ENCODE data around the gene ARHGDIG. TPM values are rescaled to one million over a fixed set of nuclear protein-coding genes. Genes with fewer than 3 reads are reported as not detected.

Gene ARHGDIG
- polyA plus RNA-seq, 1 donor from 2014 or later = not detected

DNA sequence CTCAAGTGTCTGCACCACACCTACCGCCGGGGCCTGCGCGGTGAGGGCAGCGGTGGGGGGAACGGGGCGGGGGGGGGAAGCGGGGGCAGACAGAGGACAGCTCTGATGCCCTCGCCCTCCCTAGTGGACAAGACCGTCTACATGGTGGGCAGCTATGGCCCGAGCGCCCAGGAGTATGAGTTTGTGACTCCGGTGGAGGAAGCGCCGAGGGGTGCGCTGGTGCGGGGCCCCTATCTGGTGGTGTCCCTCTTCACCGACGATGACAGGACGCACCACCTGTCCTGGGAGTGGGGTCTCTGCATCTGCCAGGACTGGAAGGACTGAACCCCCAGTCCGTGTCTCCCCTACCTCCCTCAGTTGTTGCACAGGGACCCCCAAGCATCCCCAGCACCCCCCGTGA lies 2.1 kb downstream of the ARHGDIG start:
- Mint-ChIP-seq H3K27ac (no peak overlapping the region), H3K9me3 (no peaks in the 10 kb centered on the region), H3K4me1 (peaks cover 0 to 2% (median 0%) of the 10 kb centered on the region in 3 donors), H3K36me3 (peaks cover 5% of the 10 kb centered on the region), H3K27me3 (peaks cover 17% of the 10 kb centered on the region), H3K4me3 (no peak overlapping the region)

DNA sequence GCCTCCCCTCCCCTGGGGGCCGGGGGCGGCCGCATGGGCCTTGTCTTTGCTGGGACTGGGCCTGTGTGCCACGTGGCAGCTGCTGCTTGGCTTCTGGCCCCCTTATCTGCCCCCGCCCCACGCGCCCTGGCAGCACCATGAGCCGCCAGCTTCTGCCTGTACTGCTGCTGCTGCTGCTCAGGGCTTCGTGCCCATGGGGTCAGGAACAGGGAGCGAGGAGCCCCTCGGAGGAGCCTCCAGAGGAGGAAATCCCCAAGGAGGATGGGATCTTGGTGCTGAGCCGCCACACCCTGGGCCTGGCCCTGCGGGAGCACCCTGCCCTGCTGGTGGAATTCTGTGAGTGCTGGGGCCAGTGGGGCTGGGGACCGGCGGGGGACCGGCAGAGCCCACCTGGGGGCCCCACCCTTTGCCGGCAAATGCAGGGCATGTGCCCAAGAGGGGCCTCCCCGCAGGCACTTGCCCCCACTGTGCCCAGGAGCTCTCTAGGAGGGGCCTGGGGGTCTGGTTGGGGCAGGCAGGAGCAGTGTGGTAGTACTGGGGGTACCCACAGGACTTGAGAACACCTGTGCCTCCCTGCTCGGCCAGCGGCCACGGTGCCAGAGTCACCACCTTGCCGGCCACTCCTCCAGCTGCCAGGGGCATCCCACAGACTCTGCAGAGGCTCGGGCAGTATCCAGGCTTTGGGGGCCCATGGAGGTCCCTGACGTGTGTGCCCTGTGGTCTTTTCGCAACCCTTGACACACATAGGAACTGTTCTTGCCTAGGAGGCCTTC lies 2.8 kb downstream of the ARHGDIG start, which contains the start of gene PDIA2:
Gene PDIA2, plus strand, starts transcription at position 132 of the 773 bp plus-strand sequence. Its CDS starts 6 bp downstream, at position 138.
- Mint-ChIP-seq H3K27me3 (peaks cover 16% of the 10 kb centered on the region), H3K27ac (no peak within 1 kb of the TSS), H3K4me1 (peaks cover 0 to 2% (median 0%) of the 10 kb centered on the region in 3 donors), H3K36me3 (peaks cover 8% of the 10 kb centered on the region), H3K4me3 (no peak within 1 kb of the TSS), H3K9me3 (no peaks in the 10 kb centered on the region)

DNA sequence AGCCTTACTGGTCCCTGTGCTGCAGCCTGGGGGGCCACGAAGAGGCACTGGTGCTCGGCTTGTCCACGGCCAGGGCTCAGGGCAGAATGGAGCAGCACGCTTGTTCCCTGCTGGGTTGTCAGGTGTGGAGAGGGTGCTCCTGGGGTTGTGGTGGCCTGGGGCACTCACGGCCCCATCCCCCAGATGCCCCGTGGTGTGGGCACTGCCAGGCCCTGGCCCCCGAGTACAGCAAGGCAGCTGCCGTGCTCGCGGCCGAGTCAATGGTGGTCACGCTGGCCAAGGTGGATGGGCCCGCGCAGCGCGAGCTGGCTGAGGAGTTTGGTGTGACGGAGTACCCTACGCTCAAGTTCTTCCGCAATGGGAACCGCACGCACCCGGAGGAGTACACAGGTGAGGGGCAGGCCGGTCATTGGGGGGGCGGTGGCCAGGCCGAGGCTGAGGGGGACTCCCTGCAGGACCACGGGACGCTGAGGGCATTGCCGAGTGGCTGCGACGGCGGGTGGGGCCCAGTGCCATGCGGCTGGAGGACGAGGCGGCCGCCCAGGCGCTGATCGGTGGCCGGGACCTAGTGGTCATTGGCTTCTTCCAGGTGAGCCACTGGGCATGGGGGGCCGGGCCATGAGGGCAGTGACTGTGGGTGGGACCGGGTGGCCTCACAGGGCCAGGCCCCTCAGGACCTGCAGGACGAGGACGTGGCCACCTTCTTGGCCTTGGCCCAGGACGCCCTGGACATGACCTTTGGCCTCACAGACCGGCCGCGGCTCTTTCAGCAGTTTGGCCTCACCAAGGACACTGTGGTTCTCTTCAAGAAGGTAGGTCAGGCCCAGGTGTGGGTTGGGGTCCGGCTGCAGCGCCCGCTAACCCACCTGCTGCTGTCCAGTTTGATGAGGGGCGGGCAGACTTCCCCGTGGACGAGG lies 4.1 kb downstream of the ARHGDIG start:
- Mint-ChIP-seq H3K36me3 (peaks cover 8% of the 10 kb centered on the region), H3K4me1 (no peaks in the 10 kb centered on the region), H3K27me3 (peaks cover 8% of the 10 kb centered on the region), H3K9me3 (no peaks in the 10 kb centered on the region), H3K4me3 (no peak overlapping the region), H3K27ac (no peak overlapping the region)

DNA sequence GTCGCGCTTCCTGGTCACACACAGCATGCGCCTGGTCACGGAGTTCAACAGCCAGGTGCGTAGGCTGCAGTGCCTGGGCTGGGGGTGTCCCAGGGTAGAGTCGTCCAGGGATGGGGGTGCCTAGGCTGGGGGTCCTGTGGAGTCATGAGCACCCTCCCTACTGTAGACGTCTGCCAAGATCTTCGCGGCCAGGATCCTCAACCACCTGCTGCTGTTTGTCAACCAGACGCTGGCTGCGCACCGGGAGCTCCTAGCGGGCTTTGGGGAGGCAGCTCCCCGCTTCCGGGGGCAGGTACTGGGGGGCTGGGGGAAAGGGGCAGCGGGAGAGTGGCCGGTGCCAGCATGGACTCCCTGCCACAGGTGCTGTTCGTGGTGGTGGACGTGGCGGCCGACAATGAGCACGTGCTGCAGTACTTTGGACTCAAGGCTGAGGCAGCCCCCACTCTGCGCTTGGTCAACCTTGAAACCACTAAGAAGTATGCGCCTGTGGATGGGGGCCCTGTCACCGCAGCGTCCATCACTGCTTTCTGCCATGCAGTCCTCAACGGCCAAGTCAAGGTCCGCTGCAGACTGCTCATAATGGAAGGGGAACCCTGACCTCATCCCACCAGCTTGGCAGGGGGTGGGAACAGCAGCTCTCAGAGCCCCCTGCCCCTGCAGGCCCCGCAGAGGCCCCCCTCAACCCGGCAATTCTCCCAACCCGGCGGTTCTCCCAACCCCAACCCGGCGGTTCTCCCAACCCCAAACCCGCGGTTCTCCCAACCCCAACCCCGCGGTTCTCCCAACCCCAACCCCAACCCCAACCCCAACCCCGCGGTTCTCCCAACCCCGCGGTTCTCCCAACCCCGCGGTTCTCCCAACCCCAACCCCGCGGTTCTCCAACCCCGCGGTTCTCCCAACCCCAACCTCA lies 5.0 kb downstream of the ARHGDIG start:
- Mint-ChIP-seq H3K36me3 (peaks cover 8% of the 10 kb centered on the region), H3K27ac (no peak overlapping the region), H3K27me3 (peaks cover 8% of the 10 kb centered on the region), H3K4me3 (no peak overlapping the region), H3K4me1 (no peaks in the 10 kb centered on the region), H3K9me3 (no peaks in the 10 kb centered on the region)

DNA sequence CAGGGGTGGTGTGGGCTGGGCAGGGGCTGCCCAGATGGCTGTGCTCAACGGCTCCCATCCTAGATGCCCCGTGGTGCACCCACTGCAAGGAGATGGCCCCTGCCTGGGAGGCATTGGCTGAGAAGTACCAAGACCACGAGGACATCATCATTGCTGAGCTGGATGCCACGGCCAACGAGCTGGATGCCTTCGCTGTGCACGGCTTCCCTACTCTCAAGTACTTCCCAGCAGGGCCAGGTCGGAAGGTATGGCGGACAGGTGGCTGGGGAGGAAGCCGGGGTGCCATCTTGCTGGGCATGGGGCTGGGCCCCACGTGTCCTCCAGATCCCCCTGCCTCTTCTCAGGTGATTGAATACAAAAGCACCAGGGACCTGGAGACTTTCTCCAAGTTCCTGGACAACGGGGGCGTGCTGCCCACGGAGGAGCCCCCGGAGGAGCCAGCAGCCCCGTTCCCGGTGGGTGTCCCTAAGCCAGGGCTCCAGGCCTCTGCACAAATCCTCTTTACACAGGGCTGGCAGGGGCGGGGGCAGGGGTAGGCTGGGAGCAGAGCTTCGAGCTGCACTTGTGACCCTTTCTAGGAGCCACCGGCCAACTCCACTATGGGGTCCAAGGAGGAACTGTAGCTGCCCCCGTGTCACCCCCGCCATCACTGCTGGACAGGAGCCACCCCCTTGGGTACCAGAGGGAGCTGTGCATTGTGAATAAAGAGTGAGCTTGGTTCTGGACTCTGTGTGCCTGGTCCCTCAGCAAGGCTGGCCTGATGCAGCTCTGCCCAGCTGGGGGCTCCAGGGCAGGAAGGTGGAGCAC lies 6.3 kb downstream of the ARHGDIG start:
- Mint-ChIP-seq H3K27ac (no peak overlapping the region), H3K9me3 (no peaks in the 10 kb centered on the region), H3K36me3 (peaks cover 8% of the 10 kb centered on the region), H3K4me1 (no peaks in the 10 kb centered on the region), H3K27me3 (peaks cover 6% of the 10 kb centered on the region), H3K4me3 (no peak overlapping the region)

DNA sequence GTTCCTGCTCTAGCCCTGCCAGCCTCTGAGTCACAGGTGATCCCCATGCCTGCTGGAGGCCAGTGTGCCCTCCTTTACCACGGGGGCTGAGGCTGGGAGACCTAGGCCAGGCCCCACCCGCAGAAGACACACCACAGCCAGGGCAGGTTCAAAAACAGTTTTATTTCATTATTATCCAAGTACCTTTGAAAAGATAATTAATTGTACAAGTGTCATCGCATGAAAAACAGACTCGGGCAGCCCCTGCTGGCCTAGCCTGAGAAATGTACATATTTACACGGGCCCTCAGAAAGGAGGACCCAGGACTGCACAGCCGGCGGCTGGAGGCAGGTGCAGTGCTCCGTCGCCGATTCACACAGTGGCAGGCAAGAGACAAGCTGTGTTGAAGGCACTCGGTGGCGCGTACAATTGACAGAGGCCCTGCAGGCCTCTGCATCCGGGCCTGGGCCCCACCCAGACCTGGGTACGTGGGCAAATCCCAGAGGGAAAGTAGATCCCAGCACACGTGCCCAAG lies 7.0 kb downstream of the ARHGDIG start:
- Mint-ChIP-seq H3K36me3 (peaks cover 8% of the 10 kb centered on the region), H3K27me3 (peaks cover 2% of the 10 kb centered on the region), H3K27ac (no peak overlapping the region), H3K9me3 (no peaks in the 10 kb centered on the region), H3K4me1 (no peaks in the 10 kb centered on the region), H3K4me3 (no peak overlapping the region)

DNA sequence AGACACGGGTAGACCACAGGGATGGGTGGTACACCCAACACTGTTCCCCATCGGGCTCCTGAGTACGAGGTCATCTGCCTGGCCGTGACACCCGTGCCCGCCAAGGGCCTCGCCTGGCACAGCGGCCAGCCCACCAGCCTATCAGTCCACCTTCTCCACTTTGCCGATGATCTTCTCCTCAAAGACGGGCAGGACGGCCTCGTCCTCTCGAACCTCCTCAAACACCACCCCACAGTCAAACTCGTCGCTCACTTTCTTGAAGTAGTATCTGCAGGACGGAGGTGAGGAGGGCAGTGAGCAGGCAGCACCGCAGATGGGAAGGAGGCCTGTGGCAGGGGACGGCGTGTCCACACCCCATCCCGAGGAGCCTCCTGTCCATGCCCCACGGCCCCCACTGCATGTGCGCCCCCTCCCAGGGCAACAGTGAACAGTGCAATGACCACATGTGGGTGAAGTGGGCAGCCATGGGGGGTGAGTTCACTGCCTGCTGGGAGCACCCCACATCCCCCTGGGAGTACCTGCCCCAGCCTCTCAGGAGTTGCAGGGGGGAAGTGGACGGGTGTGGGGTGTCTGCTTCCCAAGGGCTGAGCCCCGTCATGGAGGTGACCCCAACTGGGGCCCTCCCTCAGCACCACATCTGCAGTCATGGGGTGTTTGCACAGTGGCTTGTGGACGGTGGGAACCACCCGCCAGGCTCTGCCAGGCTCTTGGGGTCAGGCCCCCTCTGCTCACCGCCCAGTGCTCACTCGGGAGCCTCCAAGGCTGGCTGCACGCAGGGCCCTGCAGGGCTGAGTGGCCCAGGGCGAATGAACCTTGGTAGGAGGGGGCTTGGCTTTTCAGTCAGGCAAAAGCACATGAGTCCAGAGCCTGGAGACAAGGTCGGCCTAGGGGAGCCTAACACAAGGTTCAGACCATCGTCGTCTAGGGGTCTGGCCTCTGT lies 7.9 kb downstream of the ARHGDIG start:
- peaks cover 8% of the 10 kb centered on the region for H3K36me3 Mint-ChIP-seq
- no peaks in the 10 kb centered on the region for H3K27me3 Mint-ChIP-seq
- H3K9me3 Mint-ChIP-seq = no peaks in the 10 kb centered on the region
- H3K4me3 Mint-ChIP-seq = peak overlapping the region in 1 of 4 donors; percentile 17
- H3K27ac Mint-ChIP-seq = no peak overlapping the region
- H3K4me1 Mint-ChIP-seq = no peaks in the 10 kb centered on the region

DNA sequence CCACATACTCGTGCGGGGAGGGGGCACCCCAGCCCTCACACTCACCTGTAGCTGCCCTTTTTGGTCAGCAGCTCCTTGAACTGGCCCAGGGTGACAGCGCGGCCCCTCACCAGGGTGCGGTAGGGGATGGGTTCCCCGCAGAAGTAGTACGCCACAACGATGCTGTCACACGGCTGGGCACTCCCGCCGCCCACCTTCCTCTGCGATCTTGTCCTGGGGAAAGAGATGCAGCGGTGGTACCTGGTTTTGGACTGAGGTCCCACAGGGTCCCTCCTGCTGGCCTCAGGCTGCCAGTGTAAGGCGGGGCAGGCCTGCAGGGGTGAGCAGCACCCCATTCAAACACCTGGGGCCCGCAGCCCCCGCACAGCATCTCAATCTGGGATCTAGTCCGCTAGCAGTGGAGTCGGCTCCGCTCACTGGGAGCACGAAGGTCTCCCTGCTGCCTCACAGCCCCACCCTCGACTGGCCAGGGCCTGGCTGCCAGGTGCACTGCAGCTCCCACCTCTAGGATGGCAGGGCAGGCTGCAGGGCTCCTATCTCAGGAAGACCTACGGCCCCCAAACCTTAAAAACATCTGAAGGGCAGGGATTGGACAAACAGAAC lies 9.1 kb downstream of the ARHGDIG start:
- H3K27ac Mint-ChIP-seq = no peak overlapping the region
- no peaks in the 10 kb centered on the region for H3K4me1 Mint-ChIP-seq
- no peaks in the 10 kb centered on the region for H3K9me3 Mint-ChIP-seq
- H3K4me3 Mint-ChIP-seq = no peak overlapping the region
- peaks cover 8% of the 10 kb centered on the region for H3K36me3 Mint-ChIP-seq
- no peaks in the 10 kb centered on the region for H3K27me3 Mint-ChIP-seq

DNA sequence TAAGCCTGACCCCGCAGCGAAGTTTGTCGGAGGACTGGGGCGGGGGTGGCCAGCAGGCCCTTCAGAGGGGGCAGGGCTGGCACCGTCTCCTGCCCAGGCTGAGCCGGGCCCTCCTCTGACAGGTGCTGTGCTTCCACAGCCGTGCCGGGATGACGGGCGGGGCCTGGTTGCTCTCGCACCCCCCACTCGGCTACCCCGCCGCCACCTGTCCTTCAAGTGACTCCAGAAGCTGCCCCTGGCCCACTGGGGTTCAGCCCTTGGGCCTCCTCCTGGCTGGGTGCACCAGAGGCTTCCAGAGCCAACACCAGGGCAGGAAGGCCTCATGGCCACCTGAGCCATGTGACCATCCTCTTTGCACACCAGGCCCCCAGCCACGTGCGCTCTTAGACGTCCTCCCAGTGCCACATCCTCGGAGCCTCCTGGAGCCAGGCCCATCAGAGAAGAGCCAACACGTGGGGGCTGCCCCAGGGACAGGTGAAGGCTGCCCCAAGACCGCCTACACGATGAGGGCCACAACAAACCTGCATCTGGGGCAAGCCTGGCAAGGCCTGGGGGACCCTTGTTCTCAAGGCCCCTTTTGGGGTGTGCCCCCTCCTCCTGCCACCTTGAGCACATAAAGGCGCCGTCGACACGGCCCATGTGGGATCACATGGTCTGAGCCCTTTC lies 9.8 kb downstream of the ARHGDIG start:
- H3K36me3 Mint-ChIP-seq = peaks cover 8% of the 10 kb centered on the region
- H3K27me3 Mint-ChIP-seq = no peaks in the 10 kb centered on the region
- no peak overlapping the region for H3K4me3 Mint-ChIP-seq
- H3K9me3 Mint-ChIP-seq = no peaks in the 10 kb centered on the region
- no peaks in the 10 kb centered on the region for H3K4me1 Mint-ChIP-seq
- no peak overlapping the region for H3K27ac Mint-ChIP-seq

DNA sequence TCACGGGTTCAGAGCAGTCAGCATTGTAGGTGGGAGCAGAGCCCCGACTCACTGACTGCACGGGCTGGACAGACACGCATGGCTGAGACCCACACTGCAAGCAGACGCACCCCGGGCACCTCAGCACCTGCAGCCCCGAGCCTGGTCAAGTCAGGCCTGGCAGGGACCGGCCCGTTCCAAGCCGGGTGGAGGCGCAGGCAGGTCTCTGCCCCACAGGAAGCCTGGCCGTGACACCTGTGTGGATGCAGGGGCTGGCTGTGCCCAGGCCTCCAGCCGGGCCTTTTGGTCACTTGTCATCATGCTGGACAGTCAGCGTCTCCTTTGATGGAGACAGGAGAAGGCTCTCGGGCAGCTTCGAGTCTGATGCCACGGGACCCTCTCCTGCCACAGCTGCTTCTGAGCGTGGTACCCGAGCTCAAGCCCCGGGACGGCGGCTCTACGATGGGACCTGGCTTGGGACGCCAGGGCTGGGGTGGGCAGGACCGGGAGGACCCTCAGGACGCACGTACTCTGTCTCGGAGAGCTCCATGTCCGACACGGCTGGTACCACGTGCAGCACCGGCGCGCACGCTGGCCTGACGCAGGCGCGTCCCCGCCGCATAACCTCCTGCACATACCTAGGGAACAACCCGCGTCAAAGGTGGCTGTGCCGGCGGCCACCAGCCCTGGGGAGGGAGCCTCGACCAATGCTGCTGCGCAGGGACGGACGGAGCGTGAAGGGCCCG lies 10.5 kb downstream of the ARHGDIG start:
- Mint-ChIP-seq H3K4me3 (no peak overlapping the region), H3K27ac (no peak overlapping the region), H3K4me1 (no peaks in the 10 kb centered on the region), H3K9me3 (no peaks in the 10 kb centered on the region), H3K27me3 (no peaks in the 10 kb centered on the region), H3K36me3 (peaks cover 8% of the 10 kb centered on the region)

DNA sequence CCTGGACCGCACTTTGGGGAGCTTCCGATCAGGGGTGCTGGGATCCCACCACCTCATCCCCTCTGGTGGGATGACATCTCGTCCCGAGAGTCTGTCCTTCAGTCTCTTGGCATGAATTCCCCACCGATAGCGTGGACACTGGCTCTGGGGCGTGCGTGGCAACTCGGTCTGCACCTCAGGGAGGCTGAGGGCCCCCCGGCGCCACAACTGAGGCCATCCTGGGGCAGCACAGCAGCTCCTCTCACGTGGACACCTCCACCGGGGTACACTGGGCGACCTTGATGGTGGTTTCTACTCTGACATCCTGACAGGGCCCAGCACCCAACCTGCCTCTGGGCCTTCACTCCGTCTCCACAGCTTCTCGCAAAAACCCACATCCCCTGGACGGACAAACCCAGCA lies 11.1 kb downstream of the ARHGDIG start:
- Mint-ChIP-seq H3K4me3 (no peak overlapping the region), H3K4me1 (no peaks in the 10 kb centered on the region), H3K9me3 (no peaks in the 10 kb centered on the region), H3K27me3 (no peaks in the 10 kb centered on the region), H3K36me3 (peaks cover 4% of the 10 kb centered on the region), H3K27ac (no peak overlapping the region)

All from IgD-negative memory B cell (primary cell).